GM12891 (cell line): ENCODE measurements around the gene FBXO44.
"Not testable (repeated sequence)": the region's sequence is repeated elsewhere in the genome, so short reads cannot be mapped to it uniquely, and the experiment has no call there.

ENCODE experiments used
- PAX5 ChIP-seq: IDR thresholded peaks from 2 replicates; pipeline ENCODE4 v1.6.1; 2011; ENCODE audit warnings: low read length, moderate library complexity, mild to moderate bottlenecking; ENCODE audit not compliant: insufficient read depth, severe bottlenecking
- POLR2A ChIP-seq: IDR thresholded peaks from 2 replicates; pipeline ENCODE4 v1.6.1; 2011; ENCODE audit warnings: low read depth, low read length, control low read depth
- POLR2AphosphoS5 ChIP-seq: IDR thresholded peaks from 2 replicates; pipeline ENCODE4 v1.6.1; 2011; ENCODE audit warnings: low read depth, low read length, control low read depth
- POU2F2 ChIP-seq: IDR thresholded peaks from 2 replicates; pipeline ENCODE4 v1.6.1; 2011; ENCODE audit warnings: low read depth, mild to moderate bottlenecking, control low read depth, low read length, moderate library complexity
- SPI1 ChIP-seq: IDR thresholded peaks from 2 replicates; pipeline ENCODE4 v1.6.1; 2011; ENCODE audit warnings: low read depth, low read length, control low read depth
- TAF1 ChIP-seq: IDR thresholded peaks from 2 replicates; pipeline ENCODE4 v1.6.1; 2011; ENCODE audit warnings: low read depth, low read length, control low read depth

DNA sequence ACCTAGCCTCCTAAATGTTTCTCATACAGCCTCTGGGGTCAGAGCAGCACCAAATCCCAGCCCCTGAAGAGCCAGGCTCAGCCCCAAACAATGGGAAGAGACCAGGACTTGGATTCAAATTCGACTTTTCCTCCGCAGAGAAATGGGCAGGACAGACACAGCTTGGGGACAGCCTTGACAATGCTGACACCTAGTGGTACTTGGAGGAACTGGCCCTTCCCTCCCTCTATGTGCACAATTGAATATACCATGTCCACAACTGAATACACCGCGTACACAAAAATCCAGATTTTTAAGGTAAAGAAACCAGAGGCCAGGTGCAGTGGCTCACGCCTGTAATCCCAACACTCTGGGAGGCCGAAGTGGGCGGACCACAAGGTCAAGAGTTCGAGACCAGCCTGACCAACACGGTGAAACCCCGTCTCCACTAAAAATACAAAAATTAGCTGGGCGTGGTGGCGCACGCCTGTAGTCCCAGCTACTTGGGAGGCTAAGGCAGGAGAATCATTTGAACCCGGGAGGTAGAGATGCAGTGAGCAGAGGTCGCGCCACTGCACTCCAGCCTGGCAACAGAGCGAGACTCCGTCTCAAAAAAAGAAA, 12.2 kb upstream of the FBXO44 start:
- TF ChIP-seq POU2F2, PAX5, TAF1, POLR2A, POLR2AphosphoS5, SPI1: not testable (repeated sequence)
